AG20443 (cell line): ENCODE data around the gene PPP1R16B.
A peak's percentile ranks its signal among the peaks of the same experiment; 100 is the strongest.
"Not testable (repeated sequence)": the region's sequence is repeated elsewhere in the genome, so short reads cannot be mapped to it uniquely, and the experiment has no call there.

Experiments used
- DNase-seq: peaks from one replicate; pipeline ENCODE4 v3.0.0; 2012; ENCODE audit warnings: low spot score, mixed read lengths

PPP1R16B gene

GRCh38 chr20:38791940-38792339, 13.6 kb upstream of the PPP1R16B start:
- DNase-seq: no peak

- DNase-seq: not testable (repeated sequence)
Measured at GRCh38 chr20:38794057-38794456, 11.4 kb upstream of the PPP1R16B start.

- no peak for DNase-seq
Measured at GRCh38 chr20:38798266-38798665, 7.2 kb upstream of the PPP1R16B start.

- DNase-seq: no peak
Measured at GRCh38 chr20:38799203-38799602, 6.3 kb upstream of the PPP1R16B start.

- DNase-seq: no peak
Measured at GRCh38 chr20:38800882-38801281, 4.6 kb upstream of the PPP1R16B start.

- no peak for DNase-seq
Measured at GRCh38 chr20:38804221-38804620, 1.3 kb upstream of the PPP1R16B start.

GRCh38 chr20:38804682-38805501, 605 bp upstream of the PPP1R16B start:
- no peak for DNase-seq

GRCh38 chr20:38805958-38806854, 709 bp downstream of the PPP1R16B start:
- DNase-seq: peak; percentile 29

- no peak for DNase-seq
Measured at GRCh38 chr20:38806855-38807655, 1.6 kb downstream of the PPP1R16B start.

- no peak for DNase-seq
Measured at GRCh38 chr20:38809942-38810341, 4.4 kb downstream of the PPP1R16B start.

- DNase-seq: no peak
Measured at GRCh38 chr20:38810926-38811630, 5.6 kb downstream of the PPP1R16B start.

GRCh38 chr20:38811769-38812168, 6.3 kb downstream of the PPP1R16B start:
- DNase-seq: no peak

GRCh38 chr20:38812182-38812581, 6.7 kb downstream of the PPP1R16B start:
- no peak for DNase-seq

GRCh38 chr20:38812709-38813573, 7.4 kb downstream of the PPP1R16B start:
- DNase-seq: no peak

GRCh38 chr20:38813574-38813962, 8.1 kb downstream of the PPP1R16B start:
- not testable (repeated sequence) for DNase-seq

GRCh38 chr20:38815446-38815845, 9.9 kb downstream of the PPP1R16B start:
- DNase-seq: no peak

GRCh38 chr20:38818113-38819065, 12.9 kb downstream of the PPP1R16B start:
- no peak for DNase-seq

GRCh38 chr20:38825571-38825900, 20.0 kb downstream of the PPP1R16B start:
- no peak for DNase-seq

- DNase-seq: peak; percentile 36
Measured at GRCh38 chr20:38825901-38826625, 20.6 kb downstream of the PPP1R16B start.
